Mammary epithelial cell (primary cell): ENCODE results near the gene PHLPP1.

Experiments
- EZH2 ChIP-seq: IDR thresholded peaks from 2 replicates; pipeline ENCODE4 v1.6.1; 2012; ENCODE audit warnings: low read length, inconsistent platforms, borderline replicate concordance
- TF ChIP-seq, protein P1 (sequence below), 2 donors: IDR thresholded peaks in 1 of 2; conservative IDR thresholded peaks in 1 of 2; 2 replicates each; pipeline ENCODE4 v1.5.1; 2011 to 2012; ENCODE audit warnings: inconsistent platforms in 2 of 2, low read length in 2 of 2, mild to moderate bottlenecking in 2 of 2, control low read depth in 1 of 2, low read depth in 1 of 2; ENCODE audit not compliant: insufficient read depth in 1 of 2; ENCODE audit errors: extremely low read depth in 1 of 2

DNA sequence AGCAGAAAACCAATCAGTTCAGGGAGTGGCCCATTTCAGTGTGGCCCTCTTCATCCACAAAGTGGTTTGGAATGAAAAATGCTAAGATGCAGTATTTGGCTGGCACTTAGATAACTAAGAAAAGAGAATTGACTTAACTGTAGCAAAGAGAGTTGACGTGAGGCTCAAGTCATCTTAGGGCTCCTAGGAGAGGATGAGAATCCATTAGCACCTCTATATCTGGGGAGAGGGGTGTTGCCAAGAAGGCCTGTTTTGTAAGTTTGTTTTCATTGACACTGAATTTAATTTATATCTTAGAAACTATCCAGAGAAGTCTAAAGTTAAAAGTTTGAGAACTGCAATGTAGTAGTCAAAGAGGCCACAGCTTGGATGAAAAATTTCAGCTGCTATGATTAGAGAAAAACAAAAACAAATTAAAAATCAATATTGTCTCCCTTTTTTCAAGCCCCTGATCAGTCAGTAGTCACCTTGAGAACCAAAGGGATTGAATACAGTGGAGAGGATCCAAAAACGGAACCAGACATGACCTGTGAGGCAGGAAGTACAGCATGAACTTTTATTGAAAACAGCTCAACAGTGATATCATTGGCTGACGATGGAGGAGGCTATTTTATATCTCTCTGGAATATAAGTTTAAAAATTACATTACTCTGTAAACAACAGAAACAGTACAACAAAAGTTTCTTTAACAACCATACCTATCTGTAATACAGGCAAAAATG lies 52.7 kb downstream of the PHLPP1 start:
- TF ChIP-seq, protein P1, sequence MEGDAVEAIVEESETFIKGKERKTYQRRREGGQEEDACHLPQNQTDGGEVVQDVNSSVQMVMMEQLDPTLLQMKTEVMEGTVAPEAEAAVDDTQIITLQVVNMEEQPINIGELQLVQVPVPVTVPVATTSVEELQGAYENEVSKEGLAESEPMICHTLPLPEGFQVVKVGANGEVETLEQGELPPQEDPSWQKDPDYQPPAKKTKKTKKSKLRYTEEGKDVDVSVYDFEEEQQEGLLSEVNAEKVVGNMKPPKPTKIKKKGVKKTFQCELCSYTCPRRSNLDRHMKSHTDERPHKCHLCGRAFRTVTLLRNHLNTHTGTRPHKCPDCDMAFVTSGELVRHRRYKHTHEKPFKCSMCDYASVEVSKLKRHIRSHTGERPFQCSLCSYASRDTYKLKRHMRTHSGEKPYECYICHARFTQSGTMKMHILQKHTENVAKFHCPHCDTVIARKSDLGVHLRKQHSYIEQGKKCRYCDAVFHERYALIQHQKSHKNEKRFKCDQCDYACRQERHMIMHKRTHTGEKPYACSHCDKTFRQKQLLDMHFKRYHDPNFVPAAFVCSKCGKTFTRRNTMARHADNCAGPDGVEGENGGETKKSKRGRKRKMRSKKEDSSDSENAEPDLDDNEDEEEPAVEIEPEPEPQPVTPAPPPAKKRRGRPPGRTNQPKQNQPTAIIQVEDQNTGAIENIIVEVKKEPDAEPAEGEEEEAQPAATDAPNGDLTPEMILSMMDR (conservative IDR thresholded peaks at IDR 0.05 in 1 of 2, IDR thresholded peaks at IDR 0.05 in 1 of 2; ENCODE audit: extremely low read depth in 1 of 2, insufficient read depth in 1 of 2, low read depth in 1 of 2, low read length in 2 of 2) = no peak
- TF ChIP-seq EZH2 = no peak
